B cell (primary cell): Measurements from ENCODE around the gene UTRN.

Experiments used
- EZH2 ChIP-seq: IDR thresholded peaks from 2 replicates; pipeline ENCODE4 v1.6.1; 2012; ENCODE audit warnings: borderline replicate concordance, low read depth, mild to moderate bottlenecking, moderate library complexity, low read length; ENCODE audit not compliant: insufficient read depth, poor library complexity, severe bottlenecking
- TF ChIP-seq, protein P1 (sequence below): fragments of 200-600 bp; IDR thresholded peaks from one replicate; pipeline ENCODE4 v1.8.0; 2022; ENCODE audit warnings: antibody characterized with exemption, mild to moderate bottlenecking

GRCh38 chr6:144325232-144325631 is 40.1 kb downstream of the UTRN start:
- TF ChIP-seq, protein P1, sequence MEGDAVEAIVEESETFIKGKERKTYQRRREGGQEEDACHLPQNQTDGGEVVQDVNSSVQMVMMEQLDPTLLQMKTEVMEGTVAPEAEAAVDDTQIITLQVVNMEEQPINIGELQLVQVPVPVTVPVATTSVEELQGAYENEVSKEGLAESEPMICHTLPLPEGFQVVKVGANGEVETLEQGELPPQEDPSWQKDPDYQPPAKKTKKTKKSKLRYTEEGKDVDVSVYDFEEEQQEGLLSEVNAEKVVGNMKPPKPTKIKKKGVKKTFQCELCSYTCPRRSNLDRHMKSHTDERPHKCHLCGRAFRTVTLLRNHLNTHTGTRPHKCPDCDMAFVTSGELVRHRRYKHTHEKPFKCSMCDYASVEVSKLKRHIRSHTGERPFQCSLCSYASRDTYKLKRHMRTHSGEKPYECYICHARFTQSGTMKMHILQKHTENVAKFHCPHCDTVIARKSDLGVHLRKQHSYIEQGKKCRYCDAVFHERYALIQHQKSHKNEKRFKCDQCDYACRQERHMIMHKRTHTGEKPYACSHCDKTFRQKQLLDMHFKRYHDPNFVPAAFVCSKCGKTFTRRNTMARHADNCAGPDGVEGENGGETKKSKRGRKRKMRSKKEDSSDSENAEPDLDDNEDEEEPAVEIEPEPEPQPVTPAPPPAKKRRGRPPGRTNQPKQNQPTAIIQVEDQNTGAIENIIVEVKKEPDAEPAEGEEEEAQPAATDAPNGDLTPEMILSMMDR = no peak
- TF ChIP-seq EZH2 = no peak
